Measurements from ENCODE around the gene NXT1.

The NXT1 gene

DNA sequence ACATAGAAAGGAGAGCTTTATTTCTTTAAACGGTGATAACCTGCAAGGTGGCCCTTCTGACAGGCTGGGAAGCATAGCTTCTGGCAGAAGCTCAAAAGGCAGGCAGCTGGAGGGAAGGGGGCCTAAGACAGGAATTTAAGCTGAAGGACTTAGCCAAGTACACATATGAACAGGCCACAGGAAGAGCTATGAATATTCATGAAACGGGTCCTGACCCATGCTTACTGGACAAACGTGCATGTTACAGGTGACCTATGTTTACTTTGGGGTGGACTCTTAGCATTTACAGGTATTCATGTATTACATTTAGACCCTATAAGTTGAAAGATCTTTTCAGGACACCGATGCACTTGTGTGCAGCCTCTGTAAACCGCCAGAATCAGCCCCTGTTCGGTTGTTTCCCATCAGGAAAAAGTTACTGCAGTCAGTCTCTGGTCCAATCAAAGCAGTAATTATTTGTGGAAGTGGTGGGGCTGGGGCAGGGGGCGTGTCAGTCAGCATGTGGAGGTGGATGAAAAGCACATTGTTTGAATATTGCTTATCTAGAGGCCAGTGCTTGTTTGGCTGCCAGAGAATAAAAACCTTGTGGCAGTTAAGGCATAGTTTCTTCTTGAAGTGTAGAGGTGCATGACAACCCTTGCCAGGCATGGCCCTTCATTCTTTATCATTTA, 8.5 kb downstream of the NXT1 start:
- DNase-seq (ENCODE audit: low read depth in 2 of 2, low spot score in 1 of 2), result no peak

DNA sequence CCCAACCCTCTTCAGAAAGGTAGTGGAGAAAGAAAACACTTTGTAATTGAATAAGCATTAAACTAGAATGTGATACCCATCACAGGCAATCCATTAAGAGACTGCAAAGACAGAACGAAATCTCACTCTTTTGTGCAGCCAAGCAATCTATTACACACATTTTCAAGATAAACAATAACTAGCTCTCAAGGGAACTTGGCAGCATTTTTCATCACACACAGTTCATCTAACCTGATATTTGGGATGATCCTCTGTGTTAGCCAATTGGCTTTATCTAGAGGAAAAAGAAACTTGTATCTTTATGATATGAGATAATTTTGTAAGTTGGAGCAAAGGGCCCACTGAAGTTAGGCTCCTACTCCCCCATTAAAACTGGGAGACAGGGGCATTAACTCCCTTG, 9.9 kb downstream of the NXT1 start:
- DNase-seq (ENCODE audit: low read depth in 2 of 2, low spot score in 1 of 2), result no peak

DNA sequence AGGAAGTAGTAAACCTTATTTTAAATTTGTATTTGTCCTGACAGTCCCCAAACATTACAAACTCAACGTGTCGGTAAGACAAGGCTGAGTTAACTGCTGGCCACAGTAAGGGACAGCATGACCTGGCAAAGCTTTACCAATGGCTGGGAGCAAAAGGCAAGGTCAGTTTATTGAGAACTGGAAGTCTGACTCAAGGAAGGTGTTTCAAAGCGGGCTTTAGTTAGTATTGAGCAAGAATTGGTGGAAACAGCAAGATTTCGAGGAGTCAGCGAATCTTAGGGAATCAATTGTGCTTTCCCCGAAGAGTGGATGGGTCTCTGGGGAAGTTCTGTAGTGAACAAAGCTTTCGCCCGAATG, 10.5 kb downstream of the NXT1 start:
- no peak for DNase-seq (ENCODE audit: low read depth in 2 of 2, low spot score in 1 of 2)

DNA sequence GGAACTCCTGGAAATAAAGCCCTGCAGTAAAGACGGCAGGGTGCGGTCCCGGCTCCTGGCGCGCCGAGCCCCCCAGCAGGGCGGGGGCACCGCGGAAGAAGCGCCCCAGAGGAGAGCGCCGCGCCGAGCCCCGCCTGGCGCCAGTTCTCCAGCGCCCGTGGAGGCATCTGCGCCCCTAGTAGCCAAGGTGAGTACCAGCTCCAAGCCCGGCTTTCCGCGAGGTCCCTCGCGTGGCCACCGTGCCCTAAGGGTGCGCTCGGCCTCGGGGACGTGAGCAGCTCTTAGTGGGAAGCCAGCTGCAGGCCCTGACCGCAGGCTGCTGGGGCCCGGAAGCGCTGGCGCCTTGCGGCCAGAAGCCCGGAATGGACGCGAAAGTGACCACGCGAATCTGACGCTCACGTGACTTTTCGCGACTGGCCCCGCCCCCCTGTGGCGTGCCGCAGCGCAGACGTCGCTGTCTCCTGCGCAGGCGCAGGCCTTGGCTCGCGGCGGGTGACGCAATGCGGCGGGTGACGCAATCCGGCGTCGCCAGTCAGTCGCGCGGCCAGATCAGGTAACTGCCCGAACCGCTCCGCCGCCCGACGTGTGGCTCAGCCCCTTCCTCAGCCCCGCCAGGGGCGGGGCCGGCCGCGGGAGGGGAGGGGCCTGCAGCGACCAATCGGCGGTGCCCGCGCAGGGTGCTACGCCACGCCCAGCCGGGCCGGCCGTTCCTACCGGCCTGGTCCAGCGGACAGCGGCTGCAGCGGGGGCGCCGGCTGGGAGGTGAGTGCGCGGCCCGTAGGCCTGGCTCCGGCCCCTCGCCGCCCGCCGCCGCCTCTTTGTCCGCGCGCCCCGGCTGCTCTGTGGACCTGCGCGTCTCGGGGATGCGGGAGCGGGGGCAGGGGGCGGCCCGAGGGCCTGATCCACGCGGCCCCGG, 11.1 kb downstream of the NXT1 start, which contains the start of gene GZF1:
Gene GZF1, plus strand, starts transcription at position 707 of the 916 bp plus-strand sequence. CDS start 2,202 bp downstream, outside the sequence.
- DNase-seq (ENCODE audit: low read depth in 2 of 2, low spot score in 1 of 2), result peak; percentile 93 to 96

DNA sequence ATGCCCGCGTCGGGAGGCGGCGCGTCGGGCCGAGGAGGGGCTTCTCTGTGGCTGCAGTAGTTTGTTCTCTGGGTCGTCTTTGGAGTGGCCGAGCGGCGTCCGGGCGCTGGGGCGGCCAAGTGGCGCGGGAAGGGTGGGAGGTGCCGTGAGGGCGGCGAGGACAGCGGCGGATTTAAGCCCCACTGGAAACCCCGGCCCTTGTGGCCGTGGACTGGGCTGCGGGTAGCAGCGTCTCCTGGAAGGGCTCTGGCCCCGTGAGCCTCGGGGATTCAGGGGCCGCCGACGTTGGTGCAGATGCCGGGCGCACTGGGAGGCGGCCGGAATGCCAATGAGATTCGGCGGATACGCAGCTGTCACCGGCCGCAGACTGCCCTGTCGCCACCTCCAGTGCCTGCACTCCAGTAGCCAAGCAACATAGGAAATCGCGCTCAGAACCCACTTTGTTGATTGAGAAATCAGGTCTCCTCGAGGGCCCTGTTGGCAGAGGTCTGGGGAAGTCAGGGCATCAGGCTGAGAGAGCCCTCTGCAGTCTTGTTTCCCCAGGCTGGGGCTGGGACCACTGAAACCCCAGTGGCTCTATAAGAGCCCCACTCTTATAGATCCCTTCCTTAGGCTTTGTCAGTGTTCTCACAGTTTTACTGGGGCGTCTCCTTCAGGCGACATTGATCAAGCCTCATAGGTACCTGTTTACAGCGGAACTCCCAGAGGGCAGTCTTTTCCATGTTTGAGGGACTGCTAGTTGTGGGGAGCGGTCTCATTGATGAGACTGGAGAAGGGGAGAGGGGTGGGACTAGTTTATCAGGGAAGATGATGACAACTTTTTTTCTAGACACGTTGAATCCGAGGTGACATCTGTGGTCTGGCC, 12.0 kb downstream of the NXT1 start:
- DNase-seq (ENCODE audit: low read depth in 2 of 2, low spot score in 1 of 2), result peak; percentile 20 to 23

DNA sequence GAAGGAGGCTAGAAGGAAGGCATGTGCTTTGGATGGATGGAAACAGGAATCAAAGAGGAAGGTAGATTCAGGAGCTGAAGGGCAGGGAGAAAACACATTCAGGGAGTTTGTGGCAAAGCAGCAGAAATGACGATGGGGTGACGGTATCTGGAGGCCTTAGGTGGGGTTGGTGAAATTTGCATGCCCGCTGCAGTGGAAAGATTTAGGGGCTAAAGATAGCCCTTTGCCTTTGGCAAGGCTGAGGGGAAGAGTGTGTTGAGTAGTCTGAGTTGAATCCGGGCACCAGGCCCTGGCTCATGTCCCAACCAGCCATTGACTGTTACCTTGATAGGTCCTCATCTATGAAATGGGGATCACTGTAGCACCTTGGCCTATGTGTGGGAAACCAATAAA, 12.7 kb downstream of the NXT1 start:
- DNase-seq (ENCODE audit: low read depth in 2 of 2, low spot score in 1 of 2), result no peak

DNA sequence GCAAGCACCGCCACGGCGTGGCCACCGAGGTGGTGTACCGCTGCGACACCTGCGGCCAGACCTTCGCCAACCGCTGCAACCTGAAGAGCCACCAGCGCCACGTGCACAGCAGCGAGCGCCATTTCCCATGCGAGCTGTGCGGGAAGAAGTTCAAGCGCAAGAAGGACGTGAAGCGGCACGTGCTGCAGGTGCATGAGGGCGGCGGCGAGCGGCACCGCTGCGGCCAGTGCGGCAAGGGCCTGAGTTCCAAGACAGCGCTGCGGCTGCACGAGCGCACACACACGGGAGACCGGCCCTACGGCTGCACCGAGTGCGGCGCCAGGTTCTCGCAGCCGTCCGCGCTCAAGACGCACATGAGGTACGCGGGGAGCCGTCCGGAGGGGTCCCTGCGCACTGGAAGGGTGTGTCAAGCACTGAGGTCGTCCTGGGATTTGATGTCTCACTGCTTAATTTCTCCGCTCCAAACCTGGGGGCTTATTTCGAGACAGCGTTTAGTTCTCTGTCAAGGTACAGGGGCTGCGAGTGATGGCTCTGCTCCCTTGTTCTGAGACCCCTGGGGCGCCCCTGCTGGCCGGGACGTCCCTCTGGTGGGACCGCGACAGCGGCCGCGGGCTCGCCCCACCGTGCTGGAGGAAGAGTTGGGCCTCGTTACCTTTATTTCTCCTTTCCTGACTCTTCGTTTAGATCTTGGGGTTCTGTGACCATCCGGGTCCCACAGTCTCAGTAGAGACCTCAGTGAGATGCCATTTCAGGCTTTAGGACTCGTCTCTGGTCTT, 15.0 kb downstream of the NXT1 start:
- no peak for DNase-seq (ENCODE audit: low read depth in 2 of 2, low spot score in 1 of 2)

DNA sequence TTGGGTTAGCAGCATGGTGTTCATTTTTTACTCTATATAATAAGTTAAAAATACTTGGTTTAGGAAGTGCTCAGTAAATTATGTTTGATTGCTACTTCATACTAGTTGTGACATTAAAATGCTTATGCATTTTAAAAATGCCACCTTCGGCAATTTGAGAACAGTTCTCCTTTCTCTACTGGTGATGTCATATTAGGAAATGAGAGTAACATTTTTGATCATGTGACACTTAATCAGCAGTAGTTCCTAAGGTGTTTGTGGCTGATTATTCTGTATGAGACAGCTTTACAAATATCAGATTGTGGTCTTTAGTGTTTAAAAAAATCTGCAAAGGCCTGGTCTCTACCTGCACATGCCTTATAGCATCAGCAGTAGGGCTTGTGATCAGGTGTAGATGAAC, 15.8 kb downstream of the NXT1 start:
- DNase-seq (ENCODE audit: low read depth in 2 of 2, low spot score in 1 of 2), result no peak

DNA sequence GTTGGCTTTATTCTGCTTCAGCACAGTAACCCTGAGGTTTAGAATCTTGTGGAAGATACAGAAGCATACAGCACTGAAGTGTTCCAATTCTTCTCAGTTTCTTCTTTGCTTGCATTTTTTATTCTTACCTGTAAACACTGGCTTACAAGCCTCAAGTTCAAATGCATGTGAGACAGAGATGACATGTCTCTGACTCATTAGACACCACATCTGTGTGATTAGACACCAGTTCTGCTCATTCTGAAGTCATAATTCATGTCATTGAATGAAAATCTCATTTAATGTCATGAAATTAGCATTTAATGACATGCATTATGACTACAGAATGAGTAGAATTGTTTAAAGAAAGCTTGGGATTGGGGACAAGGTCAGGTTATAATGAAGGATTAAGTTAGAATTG, 17.2 kb downstream of the NXT1 start:
- no peak for DNase-seq (ENCODE audit: low read depth in 2 of 2, low spot score in 1 of 2)

DNA sequence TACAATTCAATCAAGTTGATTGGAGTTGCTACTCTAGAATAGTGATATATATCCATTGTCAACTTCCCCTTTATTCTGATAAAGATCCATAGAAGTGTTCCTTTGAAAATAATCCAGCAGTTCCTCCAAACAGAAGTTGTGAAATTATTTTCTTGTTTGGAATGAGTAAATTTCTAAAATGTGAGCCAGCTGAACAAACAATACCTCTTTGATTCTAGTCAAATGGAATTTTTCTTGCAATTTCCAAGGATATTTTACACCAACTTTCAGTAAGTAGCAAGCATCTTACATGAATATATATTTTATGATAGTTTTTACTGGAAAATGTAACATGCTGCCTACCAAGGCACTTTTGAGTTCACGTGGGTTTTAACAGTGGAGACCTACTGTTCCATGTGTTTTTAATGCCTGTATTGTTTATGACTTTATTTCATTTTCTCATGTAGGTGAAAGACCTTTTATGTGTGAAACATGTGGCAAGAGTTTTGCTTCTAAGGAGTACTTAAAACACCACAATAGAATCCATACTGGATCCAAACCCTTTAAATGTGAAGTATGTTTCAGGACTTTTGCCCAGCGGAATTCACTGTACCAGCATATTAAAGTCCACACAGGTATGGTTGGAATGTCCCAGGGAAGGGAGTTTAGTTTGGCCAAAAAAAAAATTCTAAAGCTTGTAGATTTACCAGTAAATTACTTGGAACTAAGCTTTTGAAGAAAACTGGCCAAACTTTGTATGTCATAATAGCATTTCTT, 17.9 kb downstream of the NXT1 start:
- DNase-seq (ENCODE audit: low read depth in 2 of 2, low spot score in 1 of 2), result no peak

DNA sequence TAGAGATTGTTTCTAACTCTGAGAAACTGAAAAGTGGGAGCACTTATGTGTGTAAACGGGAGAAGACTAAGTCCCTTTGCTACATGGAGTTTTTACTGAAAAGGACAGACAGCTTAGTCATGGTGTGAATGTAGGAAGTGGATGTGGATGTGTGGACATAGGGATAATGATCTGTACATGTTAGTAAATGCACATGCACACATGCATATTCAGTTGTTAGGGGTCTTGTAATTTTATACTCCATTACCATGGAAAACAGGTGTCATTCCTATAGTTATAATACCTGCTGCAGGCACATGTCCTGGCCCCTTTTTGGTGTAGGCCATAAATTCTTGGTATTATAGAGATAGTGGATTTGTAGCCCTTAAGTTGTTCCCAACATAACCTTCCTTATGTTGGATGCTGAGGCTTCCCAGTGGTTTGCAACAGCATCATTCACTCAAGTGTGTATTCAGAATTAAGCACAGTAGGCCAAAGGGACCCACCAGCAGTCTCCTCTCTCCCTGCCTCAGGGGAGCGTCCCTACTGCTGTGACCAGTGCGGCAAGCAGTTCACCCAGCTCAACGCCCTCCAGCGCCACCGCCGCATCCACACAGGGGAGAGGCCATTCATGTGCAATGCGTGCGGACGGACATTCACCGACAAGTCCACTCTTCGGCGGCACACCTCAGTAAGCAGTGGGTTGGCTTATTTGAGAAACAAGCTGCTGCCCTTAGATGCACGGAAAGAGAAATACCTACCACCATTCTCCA, 18.7 kb downstream of the NXT1 start:
- DNase-seq (ENCODE audit: low read depth in 2 of 2, low spot score in 1 of 2), result no peak

DNA sequence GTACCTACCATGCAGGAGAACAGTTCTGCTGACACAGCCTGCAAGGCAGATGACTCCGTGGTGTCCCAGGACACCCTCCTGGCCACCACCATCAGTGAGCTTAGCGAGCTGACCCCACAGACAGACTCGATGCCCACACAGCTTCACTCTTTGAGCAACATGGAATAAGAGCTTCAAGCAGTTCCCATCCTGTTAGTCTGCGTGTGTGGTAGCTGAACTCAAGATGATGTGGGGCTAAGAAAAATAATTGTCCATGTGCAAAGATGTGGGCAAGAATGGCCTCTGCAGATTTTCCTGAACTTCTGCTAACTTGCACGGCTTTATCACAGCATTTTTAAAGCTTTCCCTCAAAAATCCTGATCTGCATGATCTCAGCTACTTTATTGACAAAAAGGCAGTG, 19.7 kb downstream of the NXT1 start:
- no peak for DNase-seq (ENCODE audit: low read depth in 2 of 2, low spot score in 1 of 2)

DNA sequence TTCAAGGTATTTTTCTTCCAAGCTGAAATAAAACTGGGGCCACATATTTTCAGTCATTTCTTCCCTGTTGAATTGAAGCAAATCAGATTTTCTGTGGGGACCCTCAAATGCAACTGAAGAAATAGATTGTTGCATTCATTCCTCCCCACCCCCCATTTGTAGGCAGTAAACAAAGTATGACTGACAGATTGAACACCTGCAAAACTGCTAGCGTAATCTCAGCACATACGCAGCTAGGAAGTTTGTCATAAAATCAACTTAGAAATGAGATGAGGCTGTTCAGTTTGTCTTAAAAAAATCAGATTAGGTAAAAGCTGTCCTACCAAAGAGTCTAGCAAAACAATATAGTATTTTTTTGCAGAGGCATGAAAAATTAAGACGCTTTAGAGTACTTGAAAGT, 20.3 kb downstream of the NXT1 start:
- no peak for DNase-seq (ENCODE audit: low read depth in 2 of 2, low spot score in 1 of 2)

DNA sequence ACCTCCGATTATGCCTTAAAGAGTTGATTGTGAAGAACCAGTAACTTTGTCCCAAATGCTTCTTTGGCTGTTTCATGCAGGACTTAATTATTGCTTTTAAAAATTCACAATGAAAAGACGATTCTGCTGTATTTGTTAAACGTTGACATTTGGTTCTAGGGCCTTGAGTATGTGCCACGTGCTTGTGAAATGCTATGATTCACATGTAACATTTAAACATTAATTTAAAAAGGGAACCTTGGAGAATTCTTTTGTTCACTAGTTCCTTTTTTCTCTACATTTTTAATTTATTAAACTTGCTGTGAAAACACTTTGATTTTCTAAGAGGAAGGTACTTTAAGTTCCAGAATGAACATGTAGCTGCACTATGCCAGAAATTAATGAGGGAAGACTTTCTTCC, 20.9 kb downstream of the NXT1 start:
- DNase-seq (ENCODE audit: low read depth in 2 of 2, low spot score in 1 of 2), result no peak

DNA sequence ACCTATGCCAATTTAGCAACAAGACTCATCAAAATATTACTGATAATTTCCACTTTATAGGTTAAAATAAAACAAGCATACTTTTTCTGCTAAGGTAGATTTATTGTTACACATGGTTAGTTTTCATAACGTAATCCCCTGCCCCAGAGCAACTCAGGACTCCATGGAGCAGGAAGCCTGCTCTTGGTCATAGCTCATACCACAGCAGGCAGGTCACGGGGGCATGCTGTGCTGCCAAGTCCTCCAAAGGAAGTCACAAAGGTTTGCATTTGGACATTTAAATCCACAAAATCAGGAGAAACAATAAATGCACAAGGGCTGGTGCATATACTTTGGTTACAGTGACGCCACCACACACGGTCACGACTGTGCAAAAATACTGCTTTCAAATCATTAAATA, 23.9 kb downstream of the NXT1 start:
- no peak for DNase-seq (ENCODE audit: low read depth in 2 of 2, low spot score in 1 of 2)

DNA sequence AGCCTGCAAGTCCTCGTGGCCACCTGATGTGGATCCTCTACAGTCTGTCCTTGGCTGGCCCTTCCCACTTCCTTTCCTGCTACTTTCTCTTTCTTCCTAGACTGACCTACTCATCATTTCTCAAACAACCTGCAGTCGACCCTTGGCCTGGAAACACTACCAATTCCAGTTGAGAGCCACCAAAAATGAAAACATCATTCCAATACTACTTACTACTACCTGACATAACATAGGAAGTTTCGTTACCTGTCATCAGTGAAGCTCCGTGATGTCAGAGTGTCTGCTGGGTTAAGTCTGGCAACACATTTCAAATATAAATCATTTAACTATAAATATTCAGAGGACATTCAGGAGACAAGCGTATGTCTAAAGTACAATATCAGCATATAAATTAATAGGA, 25.2 kb downstream of the NXT1 start:
- DNase-seq (ENCODE audit: low read depth in 2 of 2, low spot score in 1 of 2), result no peak

DNA sequence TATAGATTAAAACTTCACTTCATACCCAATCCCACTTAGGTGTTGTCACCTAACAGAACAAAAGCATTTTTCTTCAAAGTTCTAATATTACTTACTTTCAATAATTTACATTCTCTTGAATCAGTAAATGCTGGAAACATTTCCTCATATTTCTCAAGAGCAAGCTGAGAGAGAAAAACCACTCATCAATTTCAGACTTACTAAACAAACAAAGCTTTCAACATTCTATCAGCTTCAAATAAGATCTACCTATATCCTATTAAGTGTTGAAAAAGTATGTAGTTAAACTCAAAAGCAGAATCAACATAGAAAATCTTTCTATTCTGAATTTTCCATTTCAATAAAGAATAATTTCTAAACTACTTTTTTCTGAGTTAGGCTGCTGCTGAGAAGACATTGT, 29.2 kb downstream of the NXT1 start:
- no peak for DNase-seq (ENCODE audit: low read depth in 2 of 2, low spot score in 1 of 2)

DNA sequence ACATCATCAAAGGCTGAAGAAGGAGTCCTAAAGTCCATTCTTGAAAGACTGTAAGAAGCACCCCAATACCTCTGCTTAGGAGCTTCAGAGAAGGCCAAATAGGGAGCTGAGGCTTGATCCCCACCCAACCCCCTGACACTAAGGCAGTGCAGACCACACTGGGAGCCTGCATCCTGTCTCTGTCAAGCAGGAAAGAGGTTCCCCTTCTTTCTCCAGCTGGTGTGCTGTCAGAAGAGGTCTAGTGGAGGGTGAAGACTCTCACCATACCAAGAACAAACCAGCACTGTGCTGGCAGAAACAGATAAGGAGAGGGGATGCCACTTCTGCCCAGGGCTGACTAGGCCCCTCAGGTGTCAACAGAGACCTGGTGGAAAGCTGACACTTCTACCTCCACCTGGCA, 31.3 kb downstream of the NXT1 start:
- DNase-seq (ENCODE audit: low read depth in 2 of 2, low spot score in 1 of 2), result no peak

DNA sequence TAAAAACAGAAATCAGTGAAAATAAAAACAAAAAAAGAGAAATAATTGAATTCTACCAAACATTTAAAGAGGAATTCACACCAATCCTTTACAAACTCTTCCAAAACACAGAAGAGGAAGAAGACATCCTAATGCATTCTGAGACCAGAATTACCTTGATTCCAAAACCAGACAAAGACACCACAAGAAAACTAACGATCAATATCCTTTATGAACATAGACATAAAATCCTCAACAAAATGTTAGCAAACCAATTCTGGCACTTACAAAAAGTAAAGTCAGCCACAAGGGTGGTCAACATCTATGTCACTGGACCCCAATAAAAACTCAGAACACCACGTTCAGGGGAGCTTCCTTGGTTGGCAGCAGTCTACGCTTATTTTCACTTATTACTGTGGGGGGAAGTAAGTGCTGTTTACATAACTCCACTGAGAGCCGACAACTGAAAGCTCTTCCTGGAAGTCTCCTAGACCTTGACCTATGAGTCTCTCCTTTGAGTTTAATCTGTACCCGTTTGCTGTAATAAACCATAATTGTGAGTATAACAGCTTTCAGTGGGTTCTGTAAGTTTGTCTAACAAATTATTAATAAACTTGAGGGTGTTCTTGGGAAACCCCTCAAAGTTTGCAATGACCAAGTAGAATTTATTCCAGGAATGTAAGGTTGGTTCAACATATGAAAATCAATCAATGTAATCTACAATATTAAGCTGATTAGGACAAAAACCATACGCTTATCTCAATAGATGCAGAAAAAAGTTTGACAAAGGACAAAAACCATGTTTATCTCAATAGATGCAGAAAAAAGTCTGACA, 35.9 kb downstream of the NXT1 start:
- no peak for DNase-seq (ENCODE audit: low read depth in 2 of 2, low spot score in 1 of 2)
